Cardiac septum (tissue), 1 donor: ENCODE results near the gene ABLIM2. TPM values are rescaled to one million over a fixed set of nuclear protein-coding genes. Genes with fewer than 3 reads are reported as not detected.

Source experiments
- DNase-seq: peaks from one replicate; pipeline ENCODE4 v3.0.0-alpha.2; 2020; ENCODE audit warnings: low spot score
- intact Hi-C: fragments of 100-400 bp; cut with DNase I; formaldehyde crosslinking; loops from one replicate; pipeline ENCODE4 v1.14.0; 2022
- total RNA-seq: library from RNA; stranded (reverse); fragmentation: NEBNext Ultra II Directional; extraction: Animal tissue kit (Norgen Biotek cat#: 25700); gene quantifications from one replicate; pipeline ENCODE4 v1.2.1, GENCODE V29; 2021
- donor health status: DM: no; HTN: no; CAD: no.

ABLIM2 gene
- total RNA-seq, 1 donor from 2014 or later: 22.6 TPM

DNA sequence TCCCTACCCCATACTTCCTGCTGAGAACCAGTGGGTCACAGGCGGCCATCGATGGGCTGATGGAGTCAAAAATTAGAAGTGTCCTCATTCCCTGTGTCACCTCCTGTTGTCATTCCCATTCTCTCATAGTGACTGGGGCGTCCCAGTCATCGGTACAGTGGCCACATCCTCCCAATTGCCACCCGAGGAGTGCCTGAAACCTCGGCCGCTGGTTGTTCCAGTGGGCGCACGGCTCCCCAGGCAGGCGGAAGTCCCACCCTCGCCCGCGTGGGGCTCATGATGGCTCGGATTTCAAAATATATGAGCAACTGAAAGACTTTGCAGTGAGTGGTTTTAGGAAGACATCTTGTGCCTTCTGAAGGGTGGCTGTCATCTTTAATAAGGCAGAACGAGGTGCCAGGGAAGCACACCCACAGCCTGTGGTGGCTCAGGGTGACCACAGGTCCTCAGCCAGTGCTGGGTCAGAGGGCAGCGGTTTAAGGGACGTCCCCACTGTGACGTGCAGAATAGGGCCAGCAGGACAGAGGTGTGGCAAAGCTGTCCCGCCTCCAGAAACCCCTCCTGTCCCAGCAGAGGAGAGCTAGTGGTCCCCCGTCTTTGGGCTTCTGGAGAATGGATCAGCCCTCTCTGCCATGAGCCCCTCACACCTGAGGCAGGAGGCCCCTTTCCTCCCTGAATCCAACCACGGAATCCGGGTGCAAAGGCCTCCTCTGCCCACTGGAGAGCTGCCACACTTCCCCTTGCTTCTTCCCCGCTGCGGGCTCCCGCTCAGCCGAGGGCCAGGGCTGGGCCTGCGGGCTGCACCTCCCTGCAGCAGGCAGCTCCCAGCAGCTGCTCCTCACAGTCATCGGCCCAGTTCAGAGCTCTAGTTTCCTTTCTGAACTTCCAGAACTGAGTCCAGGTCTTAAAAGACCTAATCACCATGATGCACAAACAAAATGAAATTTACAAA, 90.4 kb downstream of the ABLIM2 start:
- intact Hi-C loops: no loop called here
- no peak for DNase-seq

DNA sequence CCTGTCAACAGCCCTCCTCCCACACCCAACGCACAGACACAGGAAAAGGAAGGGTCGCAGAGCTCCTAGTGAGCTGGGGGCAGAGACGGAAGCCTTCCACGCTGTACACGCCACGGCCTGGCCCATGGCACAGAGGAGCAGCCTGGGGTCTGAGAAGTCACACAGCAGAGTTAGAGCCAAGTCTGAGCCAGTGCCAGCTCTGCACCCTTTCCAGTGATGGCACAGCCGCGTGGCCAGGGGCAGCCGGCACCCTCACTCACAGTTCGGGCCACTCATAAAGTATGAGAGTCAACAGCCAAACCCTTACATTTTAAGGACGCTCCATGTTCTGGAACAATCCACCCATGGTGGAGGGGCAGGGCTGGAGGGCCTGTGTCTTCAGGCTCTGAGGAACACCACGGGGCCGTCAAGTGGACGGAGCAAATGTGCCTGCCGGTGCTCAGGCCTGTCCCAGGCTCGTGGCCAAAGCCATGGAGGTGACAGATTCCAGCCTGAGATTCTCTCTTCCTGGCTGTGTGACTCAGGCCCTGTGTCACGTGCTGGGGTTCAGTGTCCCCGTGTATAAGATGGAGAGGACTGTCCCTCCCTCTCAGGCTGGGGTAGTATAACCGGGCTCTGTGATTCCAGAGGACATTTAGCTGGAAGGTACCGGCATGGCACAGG, 91.2 kb downstream of the ABLIM2 start:
- DNase-seq: no peak
- intact Hi-C loops: no loop called here

DNA sequence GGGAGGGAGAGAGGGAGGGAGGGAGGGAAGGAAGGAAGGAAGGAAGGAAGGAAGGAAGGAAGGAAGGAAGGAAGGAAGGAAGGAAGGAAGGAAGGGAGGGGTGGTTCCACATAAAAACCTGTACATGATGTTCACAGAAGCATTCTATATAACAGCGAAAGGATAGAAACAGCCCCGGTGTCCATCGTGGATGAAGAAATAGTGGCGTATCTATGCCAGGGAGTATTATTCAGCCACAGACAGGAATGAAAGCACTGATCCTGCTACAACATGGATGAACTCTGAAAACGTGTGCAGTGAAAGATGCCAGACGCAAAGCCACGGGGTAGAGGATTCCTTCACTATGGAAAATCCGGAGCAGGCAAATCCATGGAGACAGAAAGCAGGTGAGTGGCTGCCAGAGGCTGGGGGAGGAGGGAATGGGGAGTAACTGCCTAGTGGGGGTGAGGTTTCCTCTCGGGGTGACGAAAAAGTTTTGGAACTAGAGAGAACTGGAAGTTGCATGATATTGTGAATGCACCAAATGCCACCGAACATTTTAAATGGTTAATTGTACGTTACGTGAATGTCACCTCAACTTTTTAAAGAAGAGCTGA, 92.2 kb downstream of the ABLIM2 start:
- intact Hi-C loops: no loop called here
- no peak for DNase-seq

DNA sequence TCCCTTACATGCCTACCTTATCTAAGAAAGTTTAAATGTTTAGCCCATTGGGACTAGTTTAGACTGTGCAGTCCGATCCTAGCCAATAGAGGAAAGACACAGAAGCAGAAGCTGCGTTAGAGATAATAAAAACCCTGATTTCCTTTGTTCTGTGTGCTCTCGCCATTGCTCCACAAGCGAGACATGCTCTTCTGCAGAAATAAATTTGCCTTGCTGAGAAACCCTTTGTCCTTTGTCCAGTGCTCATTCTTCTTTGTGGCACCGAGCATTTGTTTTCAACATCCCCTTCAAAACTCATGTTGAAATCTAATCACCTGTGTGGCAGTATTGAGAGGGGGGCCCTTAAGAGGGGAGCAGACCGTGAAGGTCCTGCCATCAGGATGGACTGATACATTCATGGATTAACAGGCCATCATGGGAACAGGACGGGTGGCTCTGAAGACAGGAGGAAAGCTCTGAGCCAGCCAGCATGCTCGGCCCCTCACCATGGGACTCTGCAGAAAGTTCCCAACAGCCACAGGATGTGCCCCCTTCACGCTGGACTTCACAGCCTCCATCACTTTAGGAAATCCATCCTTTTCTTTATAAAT, 94.5 kb downstream of the ABLIM2 start:
- intact Hi-C loops: no loop called here
- no peak for DNase-seq

DNA sequence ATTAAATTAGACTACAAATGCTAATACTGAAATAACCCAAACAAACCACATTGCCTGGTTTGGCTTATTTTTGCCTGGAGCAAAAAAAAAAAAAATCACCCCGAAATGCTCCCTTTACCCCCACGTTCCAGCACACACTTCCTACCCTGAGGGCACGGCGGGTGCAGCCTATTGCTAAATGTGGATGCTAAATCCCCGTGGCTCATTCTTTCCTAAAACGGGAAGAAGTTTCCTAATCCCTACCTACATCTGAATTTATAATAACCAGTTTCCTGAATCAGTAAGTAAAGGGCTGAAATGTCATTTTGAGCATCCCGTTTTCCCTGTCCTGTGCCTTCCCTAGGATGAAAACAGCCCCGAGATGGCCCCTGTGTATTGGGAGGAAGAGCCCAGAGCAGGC, 97.0 kb downstream of the ABLIM2 start:
- DNase-seq: no peak
- intact Hi-C loops: no loop called here

DNA sequence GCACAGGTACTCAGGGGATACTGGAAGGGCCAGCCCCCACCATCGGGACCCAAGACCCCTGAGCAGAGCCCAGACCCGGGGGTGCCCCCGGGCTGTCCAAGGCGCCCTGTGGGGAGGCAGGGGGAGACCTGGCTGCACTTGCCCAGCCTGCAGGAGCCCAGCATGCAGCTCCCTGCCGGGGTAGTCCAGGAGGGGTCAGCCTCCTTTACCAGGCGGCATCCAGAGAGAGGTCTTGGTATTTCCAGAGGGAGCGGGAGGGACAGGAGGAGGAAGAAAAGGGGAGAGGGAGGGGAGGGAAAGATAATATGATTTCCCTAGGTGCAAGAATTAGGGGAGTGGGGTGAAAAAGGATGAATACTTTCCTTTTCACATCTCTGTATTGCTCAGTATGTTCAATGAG, 97.5 kb downstream of the ABLIM2 start:
- intact Hi-C loops: no loop called here
- DNase-seq: no peak

DNA sequence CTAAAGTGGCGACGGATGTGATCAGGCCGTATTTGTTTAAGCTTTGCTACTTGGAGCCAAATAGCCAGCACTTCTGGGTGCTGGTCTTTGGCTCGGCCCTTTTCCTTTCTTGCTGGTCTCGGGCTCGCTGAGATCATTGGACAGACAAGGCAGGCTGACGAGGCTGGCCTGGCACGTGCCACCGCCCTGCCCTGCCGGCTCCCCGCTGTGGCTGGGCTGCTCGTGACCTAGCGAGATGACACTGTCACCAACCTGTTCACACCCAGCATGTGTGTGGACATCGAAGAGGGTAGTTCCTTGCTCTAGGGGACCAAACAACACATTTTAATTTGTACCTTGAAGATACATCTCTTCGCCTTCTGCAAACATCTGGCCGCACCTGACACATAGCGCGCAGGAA, 98.0 kb downstream of the ABLIM2 start:
- DNase-seq: no peak
- intact Hi-C loops: no loop called here

DNA sequence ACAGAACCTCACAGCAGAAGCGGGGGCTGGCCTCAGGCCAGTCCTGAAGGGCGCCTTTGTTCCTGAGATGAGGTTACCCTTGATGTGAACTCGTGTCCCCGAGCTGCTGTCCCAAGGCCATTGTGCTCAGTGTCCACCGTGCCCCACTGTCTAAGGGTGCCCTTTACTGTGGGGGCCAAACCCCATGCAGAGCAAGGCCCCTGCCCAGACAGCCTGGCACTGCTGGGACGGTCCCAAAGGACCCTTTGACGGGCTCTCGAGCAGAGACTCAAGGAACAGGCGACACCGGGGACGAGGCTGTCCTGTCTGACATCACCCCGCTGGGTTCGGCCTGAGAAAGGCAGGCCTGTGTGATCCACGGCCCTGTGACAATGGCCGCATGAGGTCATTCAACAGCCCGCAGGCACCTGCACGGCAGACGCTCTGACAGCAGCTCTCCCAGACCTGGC, 100.6 kb downstream of the ABLIM2 start:
- intact Hi-C loops: no loop called here
- DNase-seq: no peak

DNA sequence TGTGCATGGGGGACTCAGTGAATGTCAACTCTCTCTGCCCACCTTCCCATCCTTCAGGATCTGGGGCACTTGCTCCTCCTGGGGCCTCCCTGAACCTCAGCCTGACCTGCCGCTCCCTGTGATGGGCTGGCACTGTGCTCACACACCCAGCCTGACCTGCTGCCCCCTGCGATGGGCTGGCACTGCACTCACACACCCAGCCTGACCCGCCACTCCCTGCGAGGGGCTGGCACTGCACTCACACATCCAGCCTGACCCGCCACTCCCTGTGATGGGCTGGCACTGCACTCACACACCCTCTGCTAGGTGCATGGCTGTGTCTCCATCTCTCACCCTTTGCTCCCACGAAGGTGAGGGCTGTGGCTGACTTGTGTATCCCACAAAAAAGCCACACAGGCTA, 103.4 kb downstream of the ABLIM2 start:
- intact Hi-C loops: no loop called here
- no peak for DNase-seq

DNA sequence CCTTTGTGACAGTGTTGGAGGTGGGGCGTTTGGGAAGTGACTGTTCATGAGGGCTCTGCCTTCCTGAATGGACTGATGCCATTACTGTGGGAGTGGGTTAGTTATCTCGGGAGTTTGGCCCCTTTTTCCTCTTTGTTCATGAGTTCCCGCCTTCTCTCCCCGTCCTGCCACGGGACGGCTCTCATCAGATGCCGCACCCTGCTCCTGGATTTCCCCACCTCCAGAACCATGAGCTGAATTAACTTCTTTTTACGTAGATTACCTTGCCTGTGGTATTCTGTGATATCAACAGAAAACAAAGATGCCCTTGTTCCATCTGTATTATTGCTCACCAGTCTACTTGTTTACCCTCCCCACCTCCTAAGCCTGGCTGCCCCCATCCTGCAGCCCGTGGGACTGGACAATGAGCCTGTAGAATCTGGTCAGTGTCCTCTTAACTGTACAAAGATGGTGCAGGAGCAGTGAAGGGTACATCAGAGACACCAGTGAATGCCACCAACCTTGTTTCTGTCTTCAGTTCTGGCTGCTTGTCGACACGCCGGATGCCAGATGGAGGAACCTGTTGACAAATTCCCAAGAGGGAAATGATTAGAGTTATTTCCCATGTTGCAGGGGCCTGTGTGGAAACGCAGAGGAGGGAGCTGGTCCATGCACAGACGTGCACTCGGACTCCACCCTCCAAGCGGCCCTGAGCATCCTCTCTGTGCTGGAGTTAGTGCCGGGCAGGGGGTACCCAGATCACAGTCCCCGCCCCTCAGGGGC, 104.7 kb downstream of the ABLIM2 start:
- DNase-seq: no peak
- intact Hi-C loops: loop anchor here (5.0 kb wide), 1 partner anchor 103 kb away; the partner anchor contains the start of gene ABLIM2

DNA sequence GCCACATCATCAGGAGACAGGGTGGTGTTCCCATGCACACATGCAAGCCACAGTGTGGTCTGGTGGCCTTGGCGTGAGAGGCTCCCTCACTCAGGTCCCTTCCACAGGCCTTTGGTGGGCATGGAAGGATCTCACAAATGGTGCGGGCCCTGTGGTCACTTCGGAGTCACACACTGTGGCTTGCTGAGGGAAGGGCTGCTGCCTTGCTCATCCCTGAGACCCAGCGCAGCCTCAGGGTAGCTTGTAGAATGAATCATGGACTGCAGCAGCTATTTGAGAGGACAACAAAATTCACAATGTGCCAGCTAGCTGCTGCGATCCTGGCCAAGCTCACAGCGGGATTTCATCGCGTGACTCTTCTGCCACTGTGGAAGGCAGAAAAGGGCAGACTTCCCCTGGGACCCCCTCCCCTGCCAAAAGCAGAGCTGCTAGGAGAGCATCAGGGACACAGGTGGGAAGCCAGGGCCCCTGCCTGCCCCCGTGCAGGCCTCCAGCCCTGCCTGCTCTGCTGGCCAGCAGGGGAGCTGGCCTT, 106.4 kb downstream of the ABLIM2 start:
- intact Hi-C loops: loop anchor here (5.0 kb wide), 1 partner anchor 105 kb away; the partner anchor contains the start of gene ABLIM2
- no peak for DNase-seq

DNA sequence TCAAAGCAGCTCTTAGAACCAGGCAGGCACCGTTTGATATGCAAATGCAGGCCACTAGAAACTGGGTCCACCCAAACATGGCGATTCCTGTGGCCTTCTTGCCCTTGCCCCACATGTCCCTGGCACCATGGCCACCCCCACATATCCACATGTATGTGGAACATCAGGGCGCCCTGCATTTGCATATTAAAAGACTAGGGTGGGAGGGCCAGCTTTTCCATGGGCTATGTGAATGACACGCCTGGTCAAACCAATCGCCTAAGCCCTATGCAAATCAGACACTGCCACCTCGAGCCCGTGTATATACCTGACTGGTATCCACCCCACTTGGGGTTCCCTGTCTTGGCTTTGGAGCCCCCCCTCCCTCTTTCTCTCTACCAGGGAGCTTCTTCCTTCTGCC, 107.0 kb downstream of the ABLIM2 start:
- intact Hi-C loops: loop anchor here (5.0 kb wide), 1 partner anchor 106 kb away; the partner anchor contains the start of gene ABLIM2
- no peak for DNase-seq

DNA sequence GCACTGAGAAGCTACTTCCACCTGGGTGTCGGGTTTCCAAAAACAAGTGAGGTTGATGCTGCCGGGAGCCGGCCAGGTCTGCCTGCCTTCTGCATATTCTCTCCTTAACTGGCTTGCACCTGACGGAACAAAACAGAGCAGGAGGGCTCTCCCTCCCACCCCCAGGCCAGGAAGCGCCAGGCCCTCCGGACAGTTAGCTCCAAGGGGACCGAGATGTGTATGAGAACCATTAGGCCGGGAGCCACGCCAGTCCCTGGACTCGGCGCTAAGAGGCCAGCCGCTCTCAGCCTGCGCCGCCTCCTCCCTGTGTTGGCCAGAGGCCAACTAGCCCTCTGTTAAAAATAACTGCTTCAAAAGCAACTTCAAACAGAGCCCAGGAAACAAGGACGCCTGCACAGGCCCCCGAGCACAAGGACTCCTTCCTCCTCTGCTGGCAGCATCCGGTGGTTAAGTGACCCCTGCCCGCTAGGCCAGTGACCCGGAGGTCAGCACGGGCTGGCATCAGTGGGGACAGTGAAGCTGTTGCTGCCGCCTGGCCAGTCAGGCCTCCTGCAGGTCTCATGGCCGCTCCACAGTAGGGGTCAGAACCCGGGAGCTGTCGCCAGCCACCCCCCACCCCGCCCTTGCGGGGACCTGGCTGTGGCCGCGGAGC, 107.9 kb downstream of the ABLIM2 start:
- intact Hi-C loops: loop anchor here (5.0 kb wide), 1 partner anchor 107 kb away; the partner anchor contains the start of gene ABLIM2
- DNase-seq: peak; percentile 90

DNA sequence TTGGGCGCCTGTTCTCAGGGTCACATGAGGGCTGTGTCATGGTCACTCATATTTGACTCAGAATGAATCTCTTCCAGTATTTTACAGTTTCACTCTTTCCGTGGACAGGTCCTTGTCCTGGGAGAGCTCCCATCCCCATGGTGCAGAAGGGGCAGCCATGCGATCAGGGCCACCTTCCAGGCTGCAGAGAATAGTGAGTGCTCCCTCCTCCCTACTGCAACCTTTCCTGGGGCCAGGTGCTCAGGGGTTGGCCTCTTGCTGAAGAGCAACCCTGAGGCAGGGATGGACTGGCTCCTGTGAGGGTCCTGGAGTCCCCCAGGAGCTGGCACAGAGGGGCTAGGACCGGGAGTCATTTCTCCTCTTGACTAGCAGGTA, 108.4 kb downstream of the ABLIM2 start:
- intact Hi-C loops: loop anchor here (5.0 kb wide), 1 partner anchor 107 kb away; the partner anchor contains the start of gene ABLIM2
- DNase-seq: no peak

DNA sequence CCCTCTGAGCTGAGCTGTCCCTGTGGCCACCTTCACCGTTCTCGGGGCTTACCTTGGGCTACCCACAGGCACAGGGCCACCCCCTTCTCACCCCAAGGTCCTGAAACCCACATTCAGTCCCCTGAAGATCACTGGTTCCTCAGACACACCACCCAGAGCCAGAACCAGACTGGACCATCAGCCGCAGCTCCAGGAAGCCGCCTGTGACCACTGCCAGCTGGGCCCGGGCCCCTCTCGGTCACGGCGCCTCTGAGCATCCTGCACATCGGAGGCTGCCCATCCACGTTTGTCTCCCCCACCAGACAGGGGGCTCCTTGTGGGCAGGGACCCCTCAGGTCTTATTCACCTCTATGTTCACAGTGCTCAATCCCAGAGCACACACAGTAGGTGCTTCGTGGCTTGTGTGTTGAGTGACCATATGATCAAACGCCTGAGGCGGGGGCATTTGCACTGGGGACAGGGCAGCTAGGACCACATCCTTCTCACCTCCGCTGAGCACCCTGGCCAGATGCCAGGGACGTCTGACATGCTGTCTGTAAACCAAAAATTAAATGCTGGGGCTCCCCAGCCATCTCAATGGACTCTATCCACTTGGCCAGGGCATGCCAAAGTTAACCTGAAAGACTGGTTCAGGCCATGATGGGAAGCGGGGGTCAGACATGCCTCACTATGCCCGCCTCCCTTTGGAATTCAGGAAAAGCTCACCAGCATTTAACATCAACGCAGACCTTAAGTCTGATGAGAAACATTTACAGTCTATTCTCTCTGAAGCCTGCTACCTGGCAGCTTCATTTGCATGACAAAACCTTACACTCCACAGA, 109.5 kb downstream of the ABLIM2 start:
- intact Hi-C loops: no loop called here
- no peak for DNase-seq

DNA sequence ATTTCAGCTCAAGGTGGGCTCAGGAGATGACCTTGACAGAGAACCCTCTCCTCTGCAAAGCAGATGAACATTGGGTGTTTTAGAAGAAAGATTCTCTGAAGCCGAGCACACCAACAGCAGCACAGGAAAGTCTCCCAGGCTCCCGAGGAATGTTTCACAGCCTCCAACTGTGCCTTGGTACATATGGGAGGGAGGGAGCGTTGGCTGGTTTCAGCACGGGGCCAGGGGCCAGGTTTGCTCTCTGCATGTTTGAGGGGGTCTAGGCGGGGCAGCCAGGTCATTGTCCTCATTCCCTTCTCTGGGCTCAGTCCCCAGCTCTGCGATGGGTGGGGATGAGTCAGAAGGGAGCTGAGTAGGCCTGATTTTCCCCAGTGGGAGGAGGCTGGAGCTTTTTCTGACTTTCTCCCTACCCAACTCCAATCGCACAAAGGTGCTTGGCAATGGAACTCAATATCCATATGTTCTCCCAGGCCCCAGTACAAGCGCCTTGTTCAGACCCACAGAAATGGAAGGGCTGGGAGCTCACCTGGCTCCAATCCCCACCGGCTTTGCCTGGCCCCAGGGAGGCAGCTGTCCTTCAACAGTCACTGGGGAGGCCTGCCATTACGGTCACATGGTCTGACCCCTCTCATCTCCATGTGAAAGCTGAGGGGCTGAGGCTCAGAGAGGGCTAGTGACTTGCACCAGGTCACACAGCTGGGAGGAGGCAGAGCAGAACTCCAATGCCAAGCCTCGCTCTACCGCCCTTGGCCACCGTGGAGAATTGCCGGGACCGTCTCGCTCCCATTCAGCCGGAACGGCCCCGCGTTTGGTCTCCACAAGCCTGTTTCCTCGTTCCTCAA, 110.6 kb downstream of the ABLIM2 start:
- DNase-seq: no peak
- intact Hi-C loops: no loop called here
